Esophagus squamous epithelium (tissue), 4 donors: Measurements from ENCODE around the gene ABHD12.

Experiments
- CTCF ChIP-seq, 6 experiments: fragments of 450-650 bp in 4 of 6; fragments of 200-600 bp in 2 of 6; sonication (generic) in 2 of 6; IDR thresholded peaks; one replicate each; pipeline ENCODE4 v1.5.1; 2016 to 2019; ENCODE audit warnings: antibody characterized with exemption in 6 of 6, mild to moderate bottlenecking in 4 of 6, moderate library complexity in 4 of 6
- POLR2A ChIP-seq, 4 donors: fragments of 450-650 bp; IDR thresholded peaks; one replicate each; pipeline ENCODE4 v1.6.1; 2017; ENCODE audit warnings: antibody characterized with exemption in 4 of 4, mild to moderate bottlenecking in 4 of 4, moderate library complexity in 3 of 4

GRCh38 chr20:25277941-25278521, 112.6 kb downstream of the ABHD12 start:
- TF ChIP-seq CTCF (IDR thresholded peaks at IDR 0.05): no peak
- no peak for TF ChIP-seq POLR2A (IDR thresholded peaks at IDR 0.05)
